Measurements from ENCODE around the gene KLHL29. TPM values are rescaled to one million over a fixed set of nuclear protein-coding genes. Genes with fewer than 3 reads are reported as not detected.

Gene KLHL29
- total RNA-seq, 2 donors from 2014 or later: 1.0 to 2.4 TPM

GRCh38 chr2:23417310-23417709, 32.3 kb downstream of the KLHL29 start:
- no peak overlapping the region for H3K4me3 Mint-ChIP-seq
- no peaks in the 10 kb centered on the region for H3K27me3 ChIP-seq (ENCODE audit: control insufficient read depth, insufficient read depth, low read length, poor library complexity, severe bottlenecking)
- H3K36me3 ChIP-seq (ENCODE audit: control insufficient read depth, insufficient read depth, low read length): no peaks in the 10 kb centered on the region
- TF ChIP-seq, protein P1, sequence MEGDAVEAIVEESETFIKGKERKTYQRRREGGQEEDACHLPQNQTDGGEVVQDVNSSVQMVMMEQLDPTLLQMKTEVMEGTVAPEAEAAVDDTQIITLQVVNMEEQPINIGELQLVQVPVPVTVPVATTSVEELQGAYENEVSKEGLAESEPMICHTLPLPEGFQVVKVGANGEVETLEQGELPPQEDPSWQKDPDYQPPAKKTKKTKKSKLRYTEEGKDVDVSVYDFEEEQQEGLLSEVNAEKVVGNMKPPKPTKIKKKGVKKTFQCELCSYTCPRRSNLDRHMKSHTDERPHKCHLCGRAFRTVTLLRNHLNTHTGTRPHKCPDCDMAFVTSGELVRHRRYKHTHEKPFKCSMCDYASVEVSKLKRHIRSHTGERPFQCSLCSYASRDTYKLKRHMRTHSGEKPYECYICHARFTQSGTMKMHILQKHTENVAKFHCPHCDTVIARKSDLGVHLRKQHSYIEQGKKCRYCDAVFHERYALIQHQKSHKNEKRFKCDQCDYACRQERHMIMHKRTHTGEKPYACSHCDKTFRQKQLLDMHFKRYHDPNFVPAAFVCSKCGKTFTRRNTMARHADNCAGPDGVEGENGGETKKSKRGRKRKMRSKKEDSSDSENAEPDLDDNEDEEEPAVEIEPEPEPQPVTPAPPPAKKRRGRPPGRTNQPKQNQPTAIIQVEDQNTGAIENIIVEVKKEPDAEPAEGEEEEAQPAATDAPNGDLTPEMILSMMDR (conservative IDR thresholded peaks at IDR 0.05): no peak
- H3K27ac ChIP-seq (ENCODE audit: low read depth, low read length): no peak overlapping the region
- no peaks in the 10 kb centered on the region for H3K36me3 Mint-ChIP-seq (ENCODE audit: low read depth)
- no peak overlapping the region for H3K27ac Mint-ChIP-seq
- no peak overlapping the region for H3K4me3 ChIP-seq (ENCODE audit: low read length)
- no peak for DNase-seq
- H3K9me3 Mint-ChIP-seq: no peaks in the 10 kb centered on the region
- H3K9me3 ChIP-seq (ENCODE audit: control insufficient read depth, low read length): no peaks in the 10 kb centered on the region
- no peaks in the 10 kb centered on the region for H3K27me3 Mint-ChIP-seq (ENCODE audit: insufficient read depth)
- WGBS, 2 experiments (ENCODE audit: insufficient coverage in 1 of 2, insufficient read length in 1 of 2): 91 to 92% methylated on average over 12 of the region's 12 CpGs
- peaks cover 4% of the 10 kb centered on the region for H3K4me1 Mint-ChIP-seq
- no peak overlapping the region for H3K9ac ChIP-seq (ENCODE audit: extremely low read depth, low read length, poor library complexity, severe bottlenecking)
- H3K4me1 ChIP-seq (ENCODE audit: control insufficient read depth, insufficient read depth, low read length): no peaks in the 10 kb centered on the region

DNA sequence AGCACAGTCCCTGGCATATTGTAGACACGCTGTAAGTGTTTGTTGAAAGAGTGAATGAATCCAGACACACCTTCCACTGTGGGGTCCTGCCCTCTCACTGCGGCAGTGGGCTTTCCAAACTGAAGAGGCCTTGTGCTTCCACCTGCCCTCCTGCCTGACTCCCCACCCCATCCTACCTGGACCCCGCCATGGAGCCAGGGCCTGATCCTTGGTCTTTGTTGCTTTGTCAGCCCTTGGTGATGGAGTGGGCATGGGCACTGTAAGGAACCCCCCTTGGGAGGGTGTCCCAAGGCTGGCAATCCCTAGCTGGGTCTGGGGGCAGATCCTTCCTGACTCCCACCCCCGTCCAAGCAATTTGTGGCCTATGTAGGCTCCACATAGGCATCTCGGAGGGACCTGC, 33.1 kb downstream of the KLHL29 start:
- DNase-seq: no peak
- Mint-ChIP-seq H3K9me3 (no peaks in the 10 kb centered on the region), H3K27me3 (ENCODE audit: insufficient read depth) (no peaks in the 10 kb centered on the region), H3K36me3 (ENCODE audit: low read depth) (no peaks in the 10 kb centered on the region), H3K4me3 (no peak overlapping the region), H3K27ac (no peak overlapping the region), H3K4me1 (peaks cover 4% of the 10 kb centered on the region)
- TF ChIP-seq, protein P1 (conservative IDR thresholded peaks at IDR 0.05): no peak
- no peak overlapping the region for H3K4me3 ChIP-seq (ENCODE audit: low read length)
- no peak overlapping the region for H3K27ac ChIP-seq (ENCODE audit: low read depth, low read length)
- no peaks in the 10 kb centered on the region for H3K36me3 ChIP-seq (ENCODE audit: control insufficient read depth, insufficient read depth, low read length)
- 89 to 100% methylated on average over 3 to 5 of the region's 5 CpGs for WGBS, 2 experiments (ENCODE audit: insufficient coverage in 1 of 2, insufficient read length in 1 of 2)
- no peaks in the 10 kb centered on the region for H3K4me1 ChIP-seq (ENCODE audit: control insufficient read depth, insufficient read depth, low read length)
- H3K27me3 ChIP-seq (ENCODE audit: control insufficient read depth, insufficient read depth, low read length, poor library complexity, severe bottlenecking): no peaks in the 10 kb centered on the region
- H3K9ac ChIP-seq (ENCODE audit: extremely low read depth, low read length, poor library complexity, severe bottlenecking): no peak overlapping the region
- no peaks in the 10 kb centered on the region for H3K9me3 ChIP-seq (ENCODE audit: control insufficient read depth, low read length)

DNA sequence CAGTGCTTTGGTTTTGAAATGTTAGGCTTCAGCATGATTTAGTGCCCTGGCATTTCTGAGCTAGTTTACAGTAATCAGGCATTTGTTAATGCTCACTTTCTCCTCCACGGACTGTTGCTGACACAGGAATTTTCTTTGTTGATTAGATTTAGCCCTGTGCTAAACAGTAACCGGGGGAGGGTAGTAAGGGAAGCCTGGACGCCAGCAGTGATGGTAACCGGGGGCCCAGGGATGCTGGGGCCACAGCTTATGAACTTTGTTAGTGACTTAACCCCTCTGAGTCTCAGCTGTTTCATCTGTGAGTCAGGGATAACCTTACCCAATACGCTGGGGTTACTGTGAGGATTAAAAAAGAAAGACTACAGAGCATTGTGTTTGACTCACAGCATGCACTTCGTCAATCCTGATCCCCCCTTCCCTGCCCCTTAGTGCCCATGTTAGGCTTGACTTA, 33.5 kb downstream of the KLHL29 start:
- H3K4me1 Mint-ChIP-seq: peaks cover 6% of the 10 kb centered on the region
- no peaks in the 10 kb centered on the region for H3K9me3 Mint-ChIP-seq
- no peaks in the 10 kb centered on the region for H3K36me3 Mint-ChIP-seq (ENCODE audit: low read depth)
- DNase-seq: no peak
- Histone ChIP-seq H3K9me3 (ENCODE audit: control insufficient read depth, low read length) (no peaks in the 10 kb centered on the region), H3K4me1 (ENCODE audit: control insufficient read depth, insufficient read depth, low read length) (no peaks in the 10 kb centered on the region), H3K27ac (ENCODE audit: low read depth, low read length) (no peak overlapping the region), H3K9ac (ENCODE audit: extremely low read depth, low read length, poor library complexity, severe bottlenecking) (no peak overlapping the region), H3K27me3 (ENCODE audit: control insufficient read depth, insufficient read depth, low read length, poor library complexity, severe bottlenecking) (no peaks in the 10 kb centered on the region), H3K36me3 (ENCODE audit: control insufficient read depth, insufficient read depth, low read length) (no peaks in the 10 kb centered on the region), H3K4me3 (ENCODE audit: low read length) (no peak overlapping the region)
- H3K27me3 Mint-ChIP-seq (ENCODE audit: insufficient read depth): no peaks in the 10 kb centered on the region
- WGBS, 2 experiments (ENCODE audit: insufficient coverage in 1 of 2, insufficient read length in 1 of 2): 79 to 83% methylated on average over 4 to 6 of the region's 6 CpGs
- no peak overlapping the region for H3K4me3 Mint-ChIP-seq
- TF ChIP-seq, protein P1 (conservative IDR thresholded peaks at IDR 0.05): no peak
- H3K27ac Mint-ChIP-seq: no peak overlapping the region

Data from endodermal cell (in vitro differentiated cells).